Parathyroid adenoma (tissue), 2 donors: ENCODE data around the gene CIC.

Source experiments
- H2AFZ ChIP-seq: fragments of 300-600 bp; sonication (generic); one replicate; pipeline ENCODE4 v1.7.0; 2017; ENCODE audit warnings: antibody characterized with exemption, mild to moderate bottlenecking
- H3K27ac ChIP-seq: fragments of 300-600 bp; sonication (generic); one replicate; pipeline ENCODE4 v1.7.0; 2017
- H3K27me3 ChIP-seq: fragments of 300-600 bp; sonication (generic); one replicate; pipeline ENCODE4 v1.7.0; 2017; ENCODE audit warnings: low read length; ENCODE audit not compliant: control insufficient read depth, insufficient read depth
- H3K36me3 ChIP-seq: fragments of 300-600 bp; sonication (generic); one replicate; pipeline ENCODE4 v1.7.0; 2017; ENCODE audit warnings: low read length; ENCODE audit not compliant: control insufficient read depth, insufficient read depth
- H3K4me1 ChIP-seq: fragments of 300-600 bp; sonication (generic); one replicate; pipeline ENCODE4 v1.7.0; 2017; ENCODE audit warnings: control low read depth
- H3K4me2 ChIP-seq: fragments of 300-600 bp; sonication (generic); one replicate; pipeline ENCODE4 v1.7.0; 2017; ENCODE audit warnings: low read length
- H3K4me3 ChIP-seq: fragments of 300-600 bp; sonication (generic); one replicate; pipeline ENCODE4 v1.7.0; 2017; ENCODE audit warnings: low read depth, low read length
- H3K79me2 ChIP-seq: fragments of 300-600 bp; sonication (generic); one replicate; pipeline ENCODE4 v1.7.0; 2017; ENCODE audit warnings: control low read depth
- H3K9ac ChIP-seq: fragments of 300-600 bp; sonication (generic); one replicate; pipeline ENCODE4 v1.7.0; 2017; ENCODE audit warnings: mild to moderate bottlenecking
- H3K9me3 ChIP-seq: fragments of 300-600 bp; sonication (generic); one replicate; pipeline ENCODE4 v1.7.0; 2017; ENCODE audit warnings: low read length; ENCODE audit not compliant: control insufficient read depth
- TF ChIP-seq, protein P1 (sequence below): fragments of 300-600 bp; sonication (generic); IDR thresholded peaks from one replicate; pipeline ENCODE4 v1.7.0; 2017; ENCODE audit warnings: antibody characterized with exemption, mild to moderate bottlenecking
- donor health status: primary hyperparathyroidism.

The CIC gene

DNA sequence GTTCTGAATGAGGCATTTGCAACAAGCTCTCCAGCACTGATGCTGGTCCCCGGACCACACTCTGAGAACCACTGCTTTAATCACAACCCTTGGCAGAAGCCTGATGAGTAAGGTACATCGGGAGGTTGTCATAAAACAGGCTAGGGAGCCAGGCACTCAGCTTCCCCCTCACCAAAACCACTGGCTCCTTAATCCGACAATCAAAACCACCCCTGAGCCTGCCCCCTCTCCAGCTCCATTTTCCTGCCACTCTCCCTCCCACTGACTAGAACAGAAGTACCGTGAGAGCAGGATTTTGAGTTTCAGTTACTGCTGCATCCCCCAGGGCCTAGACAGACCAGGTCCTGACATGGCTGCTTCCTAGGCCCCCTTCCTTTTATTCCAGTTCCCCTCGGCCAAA is 33.9 kb upstream of the CIC start:
- H3K27ac ChIP-seq, result no peak overlapping the region
- H3K9ac ChIP-seq, result no peak overlapping the region
- H2AFZ ChIP-seq, result no peak overlapping the region
- H3K79me2 ChIP-seq, result peaks cover 13% of the 10 kb centered on the region
- TF ChIP-seq, protein P1, sequence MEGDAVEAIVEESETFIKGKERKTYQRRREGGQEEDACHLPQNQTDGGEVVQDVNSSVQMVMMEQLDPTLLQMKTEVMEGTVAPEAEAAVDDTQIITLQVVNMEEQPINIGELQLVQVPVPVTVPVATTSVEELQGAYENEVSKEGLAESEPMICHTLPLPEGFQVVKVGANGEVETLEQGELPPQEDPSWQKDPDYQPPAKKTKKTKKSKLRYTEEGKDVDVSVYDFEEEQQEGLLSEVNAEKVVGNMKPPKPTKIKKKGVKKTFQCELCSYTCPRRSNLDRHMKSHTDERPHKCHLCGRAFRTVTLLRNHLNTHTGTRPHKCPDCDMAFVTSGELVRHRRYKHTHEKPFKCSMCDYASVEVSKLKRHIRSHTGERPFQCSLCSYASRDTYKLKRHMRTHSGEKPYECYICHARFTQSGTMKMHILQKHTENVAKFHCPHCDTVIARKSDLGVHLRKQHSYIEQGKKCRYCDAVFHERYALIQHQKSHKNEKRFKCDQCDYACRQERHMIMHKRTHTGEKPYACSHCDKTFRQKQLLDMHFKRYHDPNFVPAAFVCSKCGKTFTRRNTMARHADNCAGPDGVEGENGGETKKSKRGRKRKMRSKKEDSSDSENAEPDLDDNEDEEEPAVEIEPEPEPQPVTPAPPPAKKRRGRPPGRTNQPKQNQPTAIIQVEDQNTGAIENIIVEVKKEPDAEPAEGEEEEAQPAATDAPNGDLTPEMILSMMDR, result no peak
- H3K27me3 ChIP-seq, result no peaks in the 10 kb centered on the region
- H3K4me2 ChIP-seq, result no peak overlapping the region
- H3K4me3 ChIP-seq, result no peak overlapping the region
- H3K4me1 ChIP-seq, result no peaks in the 10 kb centered on the region
- H3K36me3 ChIP-seq, result no peaks in the 10 kb centered on the region
- H3K9me3 ChIP-seq, result no peaks in the 10 kb centered on the region

GRCh38 chr19:42239544-42240220 is 29.4 kb upstream of the CIC start:
- H3K4me1 ChIP-seq, result peaks cover 6% of the 10 kb centered on the region
- no peak overlapping the region for H3K4me3 ChIP-seq
- TF ChIP-seq, protein P1, result no peak
- H2AFZ ChIP-seq, result no peak overlapping the region
- no peaks in the 10 kb centered on the region for H3K9me3 ChIP-seq
- no peak overlapping the region for H3K9ac ChIP-seq
- peaks cover 31% of the 10 kb centered on the region for H3K79me2 ChIP-seq
- H3K27ac ChIP-seq, result no peak overlapping the region
- no peaks in the 10 kb centered on the region for H3K27me3 ChIP-seq
- H3K36me3 ChIP-seq, result no peaks in the 10 kb centered on the region
- no peak overlapping the region for H3K4me2 ChIP-seq

GRCh38 chr19:42241279-42241678 is 27.8 kb upstream of the CIC start:
- H3K27ac ChIP-seq, result peak overlapping the region; percentile 36
- H3K9me3 ChIP-seq, result no peaks in the 10 kb centered on the region
- no peak overlapping the region for H2AFZ ChIP-seq
- H3K79me2 ChIP-seq, result peaks cover 31% of the 10 kb centered on the region
- no peaks in the 10 kb centered on the region for H3K27me3 ChIP-seq
- H3K4me2 ChIP-seq, result peak overlapping the region; percentile 80
- peak overlapping the region; percentile 74 for H3K4me3 ChIP-seq
- H3K4me1 ChIP-seq, result peaks cover 6% of the 10 kb centered on the region
- no peaks in the 10 kb centered on the region for H3K36me3 ChIP-seq
- peak overlapping the region; percentile 68 for H3K9ac ChIP-seq
- TF ChIP-seq, protein P1, result no peak

DNA sequence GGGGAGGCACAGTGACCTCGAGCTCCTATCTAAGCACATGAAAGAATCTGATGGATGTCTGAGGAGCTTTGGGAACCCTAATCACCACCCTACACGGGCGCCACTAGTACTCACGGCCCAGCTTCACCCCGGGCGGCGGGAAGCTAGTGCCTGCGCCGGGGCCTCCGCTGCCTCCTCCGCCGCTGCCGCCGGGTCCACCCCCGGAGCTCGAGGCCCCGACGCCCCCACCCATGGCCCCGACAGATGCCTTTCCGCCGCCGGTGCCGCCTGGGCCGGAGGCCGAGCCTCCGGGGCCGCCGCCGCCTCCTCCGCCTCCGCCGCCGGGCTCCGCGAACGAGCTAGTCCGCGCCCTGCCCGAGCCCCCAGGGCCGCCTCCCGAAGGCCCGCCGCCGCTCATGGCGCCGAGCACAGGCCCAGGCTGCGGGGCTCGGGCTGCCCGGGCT is 27.0 kb upstream of the CIC start:
- Histone ChIP-seq H3K4me1 (peaks cover 6% of the 10 kb centered on the region), H3K9me3 (no peaks in the 10 kb centered on the region)

More for the DNA sequence above, 27.0 kb upstream of the CIC start:
- Histone ChIP-seq H3K4me3 (peak overlapping the region; percentile 74), H3K36me3 (no peaks in the 10 kb centered on the region), H3K27ac (peak overlapping the region; percentile 36), H3K27me3 (no peaks in the 10 kb centered on the region), H3K4me2 (peak overlapping the region; percentile 80), H2AFZ (peak overlapping the region; percentile 59), H3K9ac (peak overlapping the region; percentile 68), H3K79me2 (peaks cover 31% of the 10 kb centered on the region)
- TF ChIP-seq, protein P1, result no peak
